WTC11 (cell line): Measurements from ENCODE around the gene PUS7. TPM values are rescaled to one million over a fixed set of nuclear protein-coding genes. Genes with fewer than 3 reads are reported as not detected.

Source experiments
- ATAC-seq: fragments of 200-7000 bp; cut with Tn5 transposase; 2 replicates; pipeline ENCODE4 v1.10.0; 2021; ENCODE audit warnings: mild to moderate bottlenecking, moderate library complexity
- CTCF ChIA-PET: fragments of 300-600 bp; sonication (Branson Sonifier 250); formaldehyde crosslinking; loops from one replicate; lab custom pipeline; 2021; ENCODE audit warnings: antibody characterized with exemption; lab: Charles Lee
- POLR2A ChIA-PET: fragments of 350-600 bp; sonication (Branson Sonifier 250); formaldehyde crosslinking; loops from one replicate; lab custom pipeline; 2021; ENCODE audit warnings: antibody characterized with exemption; lab: Charles Lee
- DNase-seq: peaks from one replicate; pipeline ENCODE4 v3.0.0; 2021; ENCODE audit warnings: low spot score
- H3K27ac Mint-ChIP-seq: 2 replicates; pipeline ENCODE4 v1.8.0; 2021; ENCODE audit warnings: mixed read lengths
- H3K27me3 Mint-ChIP-seq: 2 replicates; pipeline ENCODE4 v1.8.0; 2021; ENCODE audit warnings: low read depth, mild to moderate bottlenecking, moderate library complexity, mixed read lengths
- H3K36me3 Mint-ChIP-seq: 2 replicates; pipeline ENCODE4 v1.8.0; 2021; ENCODE audit warnings: mixed read lengths
- H3K4me1 Mint-ChIP-seq: 2 replicates; pipeline ENCODE4 v1.8.0; 2022; ENCODE audit warnings: mixed read lengths
- H3K4me3 Mint-ChIP-seq: 2 replicates; pipeline ENCODE4 v1.8.0; 2021; ENCODE audit warnings: mild to moderate bottlenecking, moderate library complexity, mixed read lengths
- H3K9me3 Mint-ChIP-seq: 2 replicates; pipeline ENCODE4 v1.8.0; 2021; ENCODE audit warnings: mixed read lengths
- ARID4B ChIP-seq: sonication (generic); formaldehyde crosslinking; IDR thresholded peaks from 2 replicates; pipeline ENCODE4 v1.8.0; 2023; ENCODE audit warnings: missing genetic modification reagents, mild to moderate bottlenecking, borderline replicate concordance
- FOXJ3 ChIP-seq: sonication (generic); formaldehyde crosslinking; IDR thresholded peaks from 2 replicates; pipeline ENCODE4 v1.9.0; 2021; ENCODE audit warnings: missing genetic modification reagents, mild to moderate bottlenecking, borderline replicate concordance
- FOXP1 ChIP-seq: sonication (generic); formaldehyde crosslinking; IDR thresholded peaks from 2 replicates; pipeline ENCODE4 v1.8.0; 2022; ENCODE audit warnings: missing genetic modification reagents, mild to moderate bottlenecking, moderate library complexity, borderline replicate concordance
- GABPB1 ChIP-seq: sonication (generic); formaldehyde crosslinking; IDR thresholded peaks from 2 replicates; pipeline ENCODE4 v1.8.1; 2023; ENCODE audit warnings: mild to moderate bottlenecking, missing genetic modification reagents
- GTF2I ChIP-seq: fragments of 250-450 bp; sonication (Bioruptor Pico); conservative IDR thresholded peaks from 2 replicates; pipeline ENCODE4 v1.4.0; 2021; ENCODE audit warnings: mild to moderate bottlenecking
- HMGA2 ChIP-seq: fragments of 250-450 bp; sonication (Bioruptor Pico); IDR thresholded peaks from 2 replicates; pipeline ENCODE4 v1.4.0; 2021; ENCODE audit warnings: mild to moderate bottlenecking, moderate library complexity
- JAZF1 ChIP-seq: fragments of 250-450 bp; sonication (Bioruptor Pico); IDR thresholded peaks from 2 replicates; pipeline ENCODE4 v1.9.0; 2021; ENCODE audit warnings: moderate library complexity, mild to moderate bottlenecking, inconsistent platforms
- MXD4 ChIP-seq: fragments of 250-450 bp; sonication (Bioruptor Pico); IDR thresholded peaks from 2 replicates; pipeline ENCODE4 v1.8.0; 2021; ENCODE audit warnings: mild to moderate bottlenecking, moderate library complexity, borderline replicate concordance
- NFE2L1 ChIP-seq: sonication (generic); formaldehyde crosslinking; IDR thresholded peaks from 2 replicates; pipeline ENCODE4 v1.8.1; 2023; ENCODE audit warnings: missing genetic modification reagents
- RELA ChIP-seq: sonication (generic); formaldehyde crosslinking; IDR thresholded peaks from 2 replicates; pipeline ENCODE4 v1.8.1; 2022; ENCODE audit warnings: missing genetic modification reagents, mild to moderate bottlenecking, borderline replicate concordance
- SMAD3 ChIP-seq: sonication (generic); formaldehyde crosslinking; IDR thresholded peaks from 2 replicates; pipeline ENCODE4 v1.8.0; 2022; ENCODE audit warnings: missing genetic modification reagents, mild to moderate bottlenecking, borderline replicate concordance
- TCF7 ChIP-seq: sonication (generic); formaldehyde crosslinking; IDR thresholded peaks from 2 replicates; pipeline ENCODE4 v1.8.0; 2022; ENCODE audit warnings: mild to moderate bottlenecking, low read depth, missing genetic modification reagents, moderate library complexity
- TEAD4 ChIP-seq: sonication (generic); formaldehyde crosslinking; IDR thresholded peaks from 2 replicates; pipeline ENCODE4 v1.8.0; 2022; ENCODE audit warnings: mild to moderate bottlenecking, missing genetic modification reagents
- ZNF423 ChIP-seq: fragments of 250-450 bp; sonication (Bioruptor Pico); IDR thresholded peaks from 2 replicates; pipeline ENCODE4 v2.1.2; 2022; ENCODE audit warnings: mild to moderate bottlenecking, moderate library complexity
- total RNA-seq: library from RNA; stranded (reverse); gene quantifications from 3 replicates; pipeline ENCODE4 v1.2.3, GENCODE V29; 2021
- TF ChIP-seq, protein P1 (sequence below): sonication (generic); formaldehyde crosslinking; IDR thresholded peaks from 2 replicates; pipeline ENCODE4 v1.8.1; 2022; ENCODE audit warnings: mild to moderate bottlenecking, missing genetic modification reagents, moderate library complexity, borderline replicate concordance
- TF ChIP-seq, protein P2 (sequence below): fragments of 250-450 bp; sonication (Bioruptor Pico); IDR thresholded peaks from 2 replicates; pipeline ENCODE4 v1.9.0; 2021; ENCODE audit warnings: moderate library complexity, mild to moderate bottlenecking, inconsistent platforms, borderline replicate concordance
- TF ChIP-seq, protein P3 (sequence below): fragments of 250-450 bp; sonication (Bioruptor Pico); IDR thresholded peaks from 2 replicates; pipeline ENCODE4 v2.1.2; 2022; ENCODE audit warnings: mild to moderate bottlenecking, moderate library complexity
- TF ChIP-seq, protein P4 (sequence below): fragments of 250-450 bp; sonication (Bioruptor Pico); IDR thresholded peaks from 2 replicates; pipeline ENCODE4 v1.9.0; 2021; ENCODE audit warnings: mild to moderate bottlenecking
- TF ChIP-seq, protein P5 (sequence below): sonication (generic); formaldehyde crosslinking; IDR thresholded peaks from 2 replicates; pipeline ENCODE4 v1.8.1; 2023; ENCODE audit warnings: mild to moderate bottlenecking, moderate library complexity, missing genetic modification reagents

PUS7 gene
- total RNA-seq, 1 experiment from 2014 or later: 47.2 TPM

DNA sequence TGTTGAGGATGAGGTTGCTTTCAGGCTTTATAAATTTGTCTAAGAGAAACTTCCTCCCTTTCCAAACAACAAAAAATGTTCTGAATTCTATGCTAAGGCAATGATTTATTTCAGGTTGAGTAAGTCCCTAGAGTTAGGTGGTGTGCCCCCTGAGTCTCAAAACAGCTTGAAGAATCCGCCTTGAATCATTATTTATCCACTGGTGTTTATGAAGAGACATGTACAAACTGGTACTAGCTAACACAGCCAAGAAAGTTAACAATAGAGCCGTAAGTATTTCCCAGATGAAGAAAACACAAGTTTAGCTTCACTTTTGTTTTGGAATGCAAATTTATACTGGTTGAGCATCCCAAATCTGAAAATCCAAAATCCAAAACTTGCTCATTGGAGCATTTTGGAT lies 67.2 kb downstream of the PUS7 start:
- peak overlapping the region; percentile 45 for H3K27ac Mint-ChIP-seq
- no peaks in the 10 kb centered on the region for H3K4me1 Mint-ChIP-seq
- TF ChIP-seq SMAD3 (CRISPR knock-in tag): no peak
- TF ChIP-seq, protein P1, sequence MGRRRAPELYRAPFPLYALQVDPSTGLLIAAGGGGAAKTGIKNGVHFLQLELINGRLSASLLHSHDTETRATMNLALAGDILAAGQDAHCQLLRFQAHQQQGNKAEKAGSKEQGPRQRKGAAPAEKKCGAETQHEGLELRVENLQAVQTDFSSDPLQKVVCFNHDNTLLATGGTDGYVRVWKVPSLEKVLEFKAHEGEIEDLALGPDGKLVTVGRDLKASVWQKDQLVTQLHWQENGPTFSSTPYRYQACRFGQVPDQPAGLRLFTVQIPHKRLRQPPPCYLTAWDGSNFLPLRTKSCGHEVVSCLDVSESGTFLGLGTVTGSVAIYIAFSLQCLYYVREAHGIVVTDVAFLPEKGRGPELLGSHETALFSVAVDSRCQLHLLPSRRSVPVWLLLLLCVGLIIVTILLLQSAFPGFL (CRISPR knock-in tag): no peak
- no peak for TF ChIP-seq ZNF423 (CRISPR knock-in tag)
- TF ChIP-seq RELA (CRISPR knock-in tag): no peak
- no peak for TF ChIP-seq MXD4
- TF ChIP-seq ARID4B (CRISPR knock-in tag): no peak
- TF ChIP-seq TCF7 (CRISPR knock-in tag): no peak
- no peak for TF ChIP-seq GTF2I
- no peak for TF ChIP-seq FOXP1
- DNase-seq: no peak
- no peaks in the 10 kb centered on the region for H3K27me3 Mint-ChIP-seq
- H3K36me3 Mint-ChIP-seq: peaks cover 23% of the 10 kb centered on the region
- CTCF ChIA-PET: no interaction called here
- ATAC-seq: no peak
- no peak overlapping the region for H3K4me3 Mint-ChIP-seq
- POLR2A ChIA-PET: no interaction called here
- H3K9me3 Mint-ChIP-seq: no peaks in the 10 kb centered on the region

DNA sequence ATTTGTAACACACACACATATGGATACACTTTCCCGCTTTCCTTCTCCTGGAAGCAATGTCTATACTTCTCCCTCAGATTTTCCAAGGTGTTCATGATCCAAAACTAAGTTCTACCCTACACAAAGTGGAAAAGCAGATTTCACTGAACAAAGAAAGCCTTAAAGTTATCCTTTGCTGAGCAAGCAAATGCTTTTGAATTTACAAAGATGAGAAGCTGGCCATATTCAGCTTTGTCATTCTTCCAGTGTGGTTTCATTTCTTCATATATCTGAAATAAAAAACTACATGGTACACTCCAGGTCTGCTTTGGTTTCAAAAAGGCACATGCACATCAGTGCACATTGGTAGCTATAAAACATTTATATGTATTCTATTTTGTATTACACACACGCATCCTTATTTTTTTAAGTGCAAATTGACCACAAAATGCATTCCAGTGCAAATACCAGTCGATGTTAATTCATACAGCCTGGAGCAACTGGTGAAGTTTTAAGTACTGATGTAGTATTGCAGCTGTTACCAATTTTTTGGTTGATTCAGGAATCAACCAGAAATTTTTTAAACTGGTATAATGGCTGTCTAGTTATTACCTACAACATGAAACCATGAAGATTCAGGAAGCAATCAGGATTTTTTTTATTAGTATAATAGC lies 67.8 kb downstream of the PUS7 start:
- Mint-ChIP-seq H3K4me1 (no peaks in the 10 kb centered on the region), H3K27ac (peak overlapping the region; percentile 76; the same call in 1 of the 2 replicates), H3K9me3 (no peaks in the 10 kb centered on the region), H3K4me3 (no peak overlapping the region), H3K36me3 (peaks cover 23% of the 10 kb centered on the region), H3K27me3 (no peaks in the 10 kb centered on the region)
- ChIA-PET CTCF (no interaction called here), POLR2A (no interaction called here)
- no peak for ATAC-seq
- TF ChIP-seq TEAD4 (CRISPR knock-in tag): no peak
- no peak for TF ChIP-seq SMAD3 (CRISPR knock-in tag)
- TF ChIP-seq, protein P2, sequence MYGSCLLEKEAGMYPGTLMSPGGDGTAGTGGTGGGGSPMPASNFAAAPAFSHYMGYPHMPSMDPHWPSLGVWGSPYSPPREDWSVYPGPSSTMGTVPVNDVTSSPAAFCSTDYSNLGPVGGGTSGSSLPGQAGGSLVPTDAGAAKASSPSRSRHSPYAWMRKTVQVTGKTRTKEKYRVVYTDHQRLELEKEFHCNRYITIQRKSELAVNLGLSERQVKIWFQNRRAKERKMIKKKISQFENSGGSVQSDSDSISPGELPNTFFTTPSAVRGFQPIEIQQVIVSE: no peak
- TF ChIP-seq NFE2L1 (CRISPR knock-in tag): no peak
- TF ChIP-seq, protein P3, sequence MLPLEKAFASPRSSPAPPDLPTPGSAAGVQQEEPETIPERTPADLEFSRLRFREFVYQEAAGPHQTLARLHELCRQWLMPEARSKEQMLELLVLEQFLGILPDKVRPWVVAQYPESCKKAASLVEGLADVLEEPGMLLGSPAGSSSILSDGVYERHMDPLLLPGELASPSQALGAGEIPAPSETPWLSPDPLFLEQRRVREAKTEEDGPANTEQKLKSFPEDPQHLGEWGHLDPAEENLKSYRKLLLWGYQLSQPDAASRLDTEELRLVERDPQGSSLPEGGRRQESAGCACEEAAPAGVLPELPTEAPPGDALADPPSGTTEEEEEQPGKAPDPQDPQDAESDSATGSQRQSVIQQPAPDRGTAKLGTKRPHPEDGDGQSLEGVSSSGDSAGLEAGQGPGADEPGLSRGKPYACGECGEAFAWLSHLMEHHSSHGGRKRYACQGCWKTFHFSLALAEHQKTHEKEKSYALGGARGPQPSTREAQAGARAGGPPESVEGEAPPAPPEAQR (CRISPR knock-in tag): no peak
- TF ChIP-seq HMGA2 (CRISPR knock-in tag): no peak
- TF ChIP-seq GABPB1 (CRISPR knock-in tag): no peak
- no peak for TF ChIP-seq JAZF1 (CRISPR knock-in tag)
- TF ChIP-seq, protein P4, sequence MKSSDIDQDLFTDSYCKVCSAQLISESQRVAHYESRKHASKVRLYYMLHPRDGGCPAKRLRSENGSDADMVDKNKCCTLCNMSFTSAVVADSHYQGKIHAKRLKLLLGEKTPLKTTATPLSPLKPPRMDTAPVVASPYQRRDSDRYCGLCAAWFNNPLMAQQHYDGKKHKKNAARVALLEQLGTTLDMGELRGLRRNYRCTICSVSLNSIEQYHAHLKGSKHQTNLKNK (CRISPR knock-in tag): no peak
- no peak for TF ChIP-seq MXD4
- TF ChIP-seq FOXJ3 (CRISPR knock-in tag): no peak
- TF ChIP-seq, protein P5, sequence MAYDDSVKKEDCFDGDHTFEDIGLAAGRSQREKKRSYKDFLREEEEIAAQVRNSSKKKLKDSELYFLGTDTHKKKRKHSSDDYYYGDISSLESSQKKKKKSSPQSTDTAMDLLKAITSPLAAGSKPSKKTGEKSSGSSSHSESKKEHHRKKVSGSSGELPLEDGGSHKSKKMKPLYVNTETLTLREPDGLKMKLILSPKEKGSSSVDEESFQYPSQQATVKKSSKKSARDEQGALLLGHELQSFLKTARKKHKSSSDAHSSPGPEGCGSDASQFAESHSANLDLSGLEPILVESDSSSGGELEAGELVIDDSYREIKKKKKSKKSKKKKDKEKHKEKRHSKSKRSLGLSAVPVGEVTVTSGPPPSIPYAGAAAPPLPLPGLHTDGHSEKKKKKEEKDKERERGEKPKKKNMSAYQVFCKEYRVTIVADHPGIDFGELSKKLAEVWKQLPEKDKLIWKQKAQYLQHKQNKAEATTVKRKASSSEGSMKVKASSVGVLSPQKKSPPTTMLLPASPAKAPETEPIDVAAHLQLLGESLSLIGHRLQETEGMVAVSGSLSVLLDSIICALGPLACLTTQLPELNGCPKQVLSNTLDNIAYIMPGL: no peak
- DNase-seq: no peak
